DMS 273 treated with DMSO at 0.1 percent for 48 hours (cell line): ENCODE results near the gene ENTPD8.
"Not testable (repeated sequence)": the region's sequence is repeated elsewhere in the genome, so short reads cannot be mapped to it uniquely, and the experiment has no call there.

ENCODE experiments used
- DNase-seq: peaks from one replicate; lab custom pipeline; 2025; lab: John Stamatoyannopoulos, UW

ENTPD8 gene

DNA sequence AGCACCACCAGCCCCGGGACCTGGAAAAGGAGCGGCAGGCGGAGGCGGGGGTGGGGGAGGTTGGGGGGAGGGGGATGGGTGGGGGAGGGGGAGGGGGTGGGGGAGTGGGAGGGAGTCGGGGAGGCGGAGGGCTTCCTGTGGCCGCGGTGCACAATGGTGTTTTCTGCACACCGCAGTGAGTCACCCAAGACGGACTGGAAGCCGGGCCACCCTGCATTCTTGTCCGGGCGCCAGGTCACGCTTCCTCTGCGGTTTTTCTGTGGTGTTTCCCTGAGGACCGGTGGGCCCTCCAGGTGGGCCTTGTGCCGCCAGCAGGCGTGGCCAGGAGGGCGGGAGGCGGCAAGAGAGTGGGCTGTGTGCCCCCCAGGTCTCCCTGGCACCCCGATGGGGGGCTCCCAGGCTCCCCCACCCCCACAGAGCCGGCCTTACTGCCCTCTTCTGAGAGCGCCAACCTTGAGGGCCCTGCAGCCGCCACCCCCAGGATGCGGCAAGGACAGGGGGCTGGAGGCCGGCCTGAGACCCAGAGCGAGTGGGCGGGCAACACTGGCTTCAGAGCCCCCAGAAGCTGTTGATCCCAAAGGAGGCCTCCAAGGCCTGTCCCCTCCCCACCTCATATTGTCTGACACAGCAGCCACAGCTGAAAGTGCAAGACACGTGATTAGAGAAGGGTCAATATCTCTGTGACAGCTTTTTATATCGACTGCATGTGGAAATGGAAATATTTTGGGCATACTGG, 29.3 kb downstream of the ENTPD8 start:
- no peak for DNase-seq

GRCh38 chr9:137411260-137411644, 29.9 kb downstream of the ENTPD8 start:
- no peak for DNase-seq

DNA sequence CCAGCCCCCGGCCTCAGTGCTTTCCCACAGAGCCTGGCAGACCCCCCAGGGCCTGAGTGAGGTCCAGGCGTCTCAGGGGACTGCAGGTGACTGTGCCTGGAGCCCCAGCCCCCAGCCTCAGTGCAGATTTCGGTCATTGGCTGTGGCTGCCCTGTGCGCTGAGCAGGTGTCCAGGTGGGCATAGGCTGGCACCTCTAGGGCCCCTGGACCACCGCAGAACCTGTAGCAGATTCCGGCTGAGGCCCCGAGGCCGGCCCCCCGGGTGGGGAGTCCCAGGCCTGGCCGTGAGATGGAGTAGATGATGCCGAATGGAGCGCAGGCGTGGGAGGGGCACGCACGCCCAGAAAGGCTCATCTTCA, 30.3 kb downstream of the ENTPD8 start:
- DNase-seq, result no peak

- not testable (repeated sequence) for DNase-seq
Observed at GRCh38 chr9:137410236-137410890, 30.8 kb downstream of the ENTPD8 start.

GRCh38 chr9:137409515-137409914, 31.6 kb downstream of the ENTPD8 start:
- DNase-seq, result no peak

DNA sequence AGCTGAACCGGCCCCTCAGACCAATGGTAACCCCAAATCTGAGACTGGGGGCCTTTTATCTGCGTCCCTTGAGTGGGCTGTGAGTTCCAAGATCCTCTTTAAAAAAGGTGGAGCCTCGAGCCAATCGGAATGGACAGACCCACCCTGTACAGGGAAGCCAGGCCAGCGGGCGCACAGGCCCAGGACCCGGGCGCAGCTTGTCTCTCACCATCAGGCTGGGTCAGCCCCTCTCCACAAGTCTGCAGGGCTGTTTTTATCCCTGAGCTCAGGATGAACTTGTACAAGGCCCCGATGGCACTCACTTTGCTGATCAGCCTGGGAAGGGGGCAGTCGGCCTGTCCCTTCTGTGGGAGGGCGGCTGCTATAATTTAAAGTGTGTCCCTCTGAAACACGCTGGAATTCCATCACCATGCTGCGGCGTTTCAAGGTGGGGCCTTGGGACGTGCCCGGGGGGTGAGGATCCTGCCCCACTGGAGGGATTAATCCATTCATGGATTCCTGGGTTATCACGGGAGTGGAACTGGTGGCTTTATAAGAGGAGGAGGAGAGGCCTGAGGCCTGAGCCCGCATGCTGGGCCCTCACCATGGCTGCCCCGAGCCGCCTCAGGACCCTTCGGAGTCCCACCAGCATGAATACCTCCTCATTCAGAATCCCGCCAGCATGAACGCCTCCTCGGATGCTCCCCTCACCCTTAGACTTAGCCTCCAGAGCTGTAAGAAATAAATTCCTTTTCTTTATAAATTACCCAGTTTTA, 32.3 kb downstream of the ENTPD8 start:
- no peak for DNase-seq

GRCh38 chr9:137407590-137408300, 33.4 kb downstream of the ENTPD8 start:
- no peak for DNase-seq

GRCh38 chr9:137406876-137407589, 34.1 kb downstream of the ENTPD8 start:
- DNase-seq, result peak; percentile 14

DNA sequence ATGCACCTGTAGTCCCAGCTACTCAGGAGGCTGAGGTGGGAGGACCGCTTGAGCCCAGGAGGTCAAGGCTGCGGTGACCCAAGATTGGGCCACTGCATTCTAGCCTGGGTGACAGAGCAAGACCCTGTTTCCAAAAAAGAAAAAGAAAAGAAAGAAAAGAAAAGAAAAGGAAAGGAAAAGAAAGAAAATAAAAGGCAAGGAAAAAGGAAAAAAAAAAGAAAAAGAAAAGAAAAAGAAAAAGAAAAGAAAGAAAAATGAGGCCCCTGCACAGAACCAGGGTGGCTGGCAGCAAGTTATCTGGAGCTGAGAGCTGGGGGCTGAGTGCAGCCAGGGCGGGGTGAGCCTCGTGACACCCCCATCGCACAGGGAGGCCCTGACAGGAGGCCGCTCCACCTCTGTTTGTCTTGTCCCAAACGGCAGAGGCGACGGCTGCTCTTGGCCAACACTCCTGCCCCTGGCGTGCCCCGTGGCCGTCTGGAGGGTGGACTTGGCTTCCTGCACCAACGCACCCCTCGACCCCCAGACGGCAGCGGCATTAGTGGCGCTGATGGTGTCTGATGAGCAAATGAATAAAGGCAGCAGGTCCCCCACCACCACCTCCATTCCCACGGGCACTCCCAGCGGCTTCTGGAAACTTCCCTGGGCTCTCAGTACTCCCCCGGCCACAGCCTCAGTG, 34.9 kb downstream of the ENTPD8 start:
- no peak for DNase-seq

DNA sequence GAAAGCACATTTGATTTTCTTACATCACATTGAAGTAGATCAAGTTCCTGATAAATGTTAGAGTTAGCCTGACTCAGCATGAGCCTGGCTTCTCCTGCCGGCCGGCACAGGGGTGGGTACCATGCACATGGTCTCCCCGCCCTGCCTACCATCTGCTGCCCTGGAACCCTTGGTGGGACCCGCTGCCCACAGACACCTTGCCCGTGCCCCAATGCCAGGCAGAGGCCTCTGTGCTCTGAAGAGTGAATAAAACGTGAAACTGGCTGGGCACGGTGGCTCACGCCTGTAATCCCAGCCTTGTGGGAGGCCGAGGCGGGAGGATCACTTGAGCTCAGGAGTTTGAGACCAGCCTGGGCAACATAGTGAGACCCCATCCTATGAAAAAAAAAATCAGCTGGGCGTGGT, 35.5 kb downstream of the ENTPD8 start:
- no peak for DNase-seq

- no peak for DNase-seq
Observed at GRCh38 chr9:137404961-137405567, 36.1 kb downstream of the ENTPD8 start.

- no peak for DNase-seq
Observed at GRCh38 chr9:137403269-137403668, 37.9 kb downstream of the ENTPD8 start.

DNA sequence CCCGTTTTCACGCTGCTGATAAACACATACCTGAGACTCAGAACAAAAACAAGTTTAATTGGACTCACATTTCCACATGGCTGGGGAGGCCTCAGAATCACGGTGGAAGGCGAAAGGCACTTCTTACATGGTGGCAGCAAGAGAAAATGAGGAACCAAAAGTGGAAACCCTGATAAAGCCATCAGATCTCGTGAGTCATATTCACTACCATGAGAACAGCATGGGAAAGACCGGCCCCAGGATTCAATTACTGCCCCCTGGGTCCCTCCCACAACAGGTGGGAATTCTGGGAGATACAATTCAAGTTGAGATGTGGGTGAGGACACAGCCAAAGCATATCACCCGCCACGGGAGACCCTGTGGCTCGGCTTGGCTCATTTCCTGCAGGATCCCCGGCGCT, 38.4 kb downstream of the ENTPD8 start:
- no peak for DNase-seq

- no peak for DNase-seq
Observed at GRCh38 chr9:137398561-137399468, 42.3 kb downstream of the ENTPD8 start.

GRCh38 chr9:137397675-137398423, 43.3 kb downstream of the ENTPD8 start:
- DNase-seq, result no peak

- DNase-seq, result no peak
Observed at GRCh38 chr9:137396634-137397367, 44.4 kb downstream of the ENTPD8 start.

DNA sequence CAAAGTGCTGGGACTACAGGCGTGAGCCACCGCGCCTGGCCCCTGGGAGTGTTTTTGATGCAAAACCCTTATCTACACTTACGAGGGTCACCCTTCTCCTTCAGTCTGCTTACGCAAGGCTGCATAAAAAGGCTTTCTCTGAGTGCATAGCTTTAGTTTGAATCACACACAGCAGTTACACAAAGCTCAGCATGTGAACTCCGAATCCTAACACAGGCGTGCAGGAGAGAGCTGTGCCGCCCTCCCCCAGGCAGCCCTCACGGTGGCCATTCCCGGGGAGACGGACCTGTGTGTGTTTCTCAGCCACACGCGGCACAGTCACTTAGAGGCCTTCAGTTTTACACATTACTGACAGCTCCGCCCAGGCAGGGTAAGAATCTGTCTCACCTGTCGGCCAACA, 44.9 kb downstream of the ENTPD8 start:
- DNase-seq, result no peak

GRCh38 chr9:137395666-137396010, 45.5 kb downstream of the ENTPD8 start:
- DNase-seq, result no peak
